HepG2 (cell line): Measurements from ENCODE around the gene PROX1. TPM values are rescaled to one million over a fixed set of nuclear protein-coding genes. Genes with fewer than 3 reads are reported as not detected.

Experiments used
- ATF1 ChIP-seq: IDR thresholded peaks from 2 replicates; pipeline ENCODE4 v1.6.1; 2016; ENCODE audit warnings: mild to moderate bottlenecking, control low read depth
- ATF7 ChIP-seq, 2 experiments: fragments of 450-650 bp in 1 of 2; sonication (generic) in 1 of 2; formaldehyde crosslinking in 1 of 2; IDR thresholded peaks; 2 replicates each; pipeline versions ENCODE4 v1.4.0 to v1.6.1; 2016 to 2020; ENCODE audit warnings: antibody characterized with exemption in 1 of 2, mild to moderate bottlenecking in 1 of 2, missing genetic modification reagents in 1 of 2
- CBX5 ChIP-seq: sonication (generic); formaldehyde crosslinking; IDR thresholded peaks from 2 replicates; pipeline ENCODE4 v1.4.0; 2020; ENCODE audit warnings: missing genetic modification reagents, borderline replicate concordance
- FOXC1 ChIP-seq: sonication (generic); formaldehyde crosslinking; IDR thresholded peaks from 2 replicates; pipeline ENCODE4 v1.8.0; 2022; ENCODE audit warnings: mild to moderate bottlenecking, missing genetic modification reagents, borderline replicate concordance
- FOXJ3 ChIP-seq: sonication (generic); formaldehyde crosslinking; IDR thresholded peaks from 2 replicates; pipeline ENCODE4 v1.4.0; 2020; ENCODE audit warnings: missing genetic modification reagents, mild to moderate bottlenecking, borderline replicate concordance
- FOXK1 ChIP-seq: sonication (generic); formaldehyde crosslinking; IDR thresholded peaks from 2 replicates; pipeline ENCODE4 v1.4.0; 2020; ENCODE audit warnings: low read depth, missing genetic modification reagents, borderline replicate concordance
- FOXM1 ChIP-seq: sonication (generic); formaldehyde crosslinking; IDR thresholded peaks from 2 replicates; pipeline ENCODE4 v1.5.0; 2020; ENCODE audit warnings: missing genetic modification reagents
- MAFK ChIP-seq, 2 experiments: IDR thresholded peaks in 1 of 2; conservative IDR thresholded peaks in 1 of 2; 2 replicates each; pipeline ENCODE4 v1.6.1; 2011; ENCODE audit warnings: improper control_type of control experiment in 2 of 2, low read length in 2 of 2
- ONECUT2 ChIP-seq: sonication (generic); formaldehyde crosslinking; IDR thresholded peaks from 2 replicates; pipeline ENCODE4 v1.4.0; 2020; ENCODE audit warnings: missing genetic modification reagents
- PITX1 ChIP-seq: sonication (generic); formaldehyde crosslinking; IDR thresholded peaks from 2 replicates; pipeline ENCODE4 v1.5.1; 2020; ENCODE audit warnings: mild to moderate bottlenecking, missing genetic modification reagents
- RXRB ChIP-seq: IDR thresholded peaks from 2 replicates; pipeline ENCODE4 v1.6.1; 2016; ENCODE audit warnings: borderline replicate concordance, missing genetic modification reagents, missing compliant biosample characterization
- ZNF292 ChIP-seq: sonication (generic); formaldehyde crosslinking; IDR thresholded peaks from 2 replicates; pipeline ENCODE4 v1.8.1; 2022; ENCODE audit warnings: mild to moderate bottlenecking, low read depth, missing genetic modification reagents, borderline replicate concordance
- ZNF607 ChIP-seq: sonication (generic); formaldehyde crosslinking; IDR thresholded peaks from 2 replicates; pipeline ENCODE4 v1.5.1; 2020; ENCODE audit warnings: missing genetic modification reagents, mild to moderate bottlenecking, borderline replicate concordance
- polyA plus RNA-seq, 8 experiments: library from polyadenylated mRNA; depleted of rRNA in 3 of 8; stranded (reverse) in 7 of 8; unstranded in 1 of 8; fragments of >200 nt; fragmentation: Illumina TruSeq in 4 of 8; extraction: Trizol in 4 of 8; gene quantifications; 2 replicates each; pipeline versions ENCODE4 v1.2.1 to v1.2.3, GENCODE V29; 2011 to 2016; ENCODE audit warnings: low read depth in 4 of 8, missing spikeins in 1 of 8, mixed read lengths in 1 of 8; ENCODE audit not compliant: insufficient read depth in 1 of 8
- total RNA-seq, 5 experiments: library from RNA; depleted of rRNA; stranded (reverse); fragments of >200 nt; fragmentation: Illumina TruSeq; extraction: Trizol; gene quantifications; 2 replicates each; pipeline ENCODE4 v1.2.3, GENCODE V29; 2016; ENCODE audit warnings: low read depth in 1 of 5
- TF ChIP-seq, protein P1 (sequence below): sonication (generic); formaldehyde crosslinking; conservative IDR thresholded peaks from 2 replicates; pipeline ENCODE4 v1.4.0; 2020; ENCODE audit warnings: missing genetic modification reagents
- TF ChIP-seq, protein P2 (sequence below): IDR thresholded peaks from 2 replicates; pipeline ENCODE4 v1.6.1; 2012; ENCODE audit warnings: low read depth, low read length, improper control_type of control experiment
- TF ChIP-seq, protein P3 (sequence below): sonication (generic); formaldehyde crosslinking; IDR thresholded peaks from 2 replicates; pipeline ENCODE4 v1.4.0; 2020; ENCODE audit warnings: missing genetic modification reagents, borderline replicate concordance

Gene PROX1
- total and polyA plus RNA-seq, 2 of the 13 experiments (the other 11 are each of a cell fraction or from before 2014, with no cell fraction given) = 12.3 to 30.2 TPM

DNA sequence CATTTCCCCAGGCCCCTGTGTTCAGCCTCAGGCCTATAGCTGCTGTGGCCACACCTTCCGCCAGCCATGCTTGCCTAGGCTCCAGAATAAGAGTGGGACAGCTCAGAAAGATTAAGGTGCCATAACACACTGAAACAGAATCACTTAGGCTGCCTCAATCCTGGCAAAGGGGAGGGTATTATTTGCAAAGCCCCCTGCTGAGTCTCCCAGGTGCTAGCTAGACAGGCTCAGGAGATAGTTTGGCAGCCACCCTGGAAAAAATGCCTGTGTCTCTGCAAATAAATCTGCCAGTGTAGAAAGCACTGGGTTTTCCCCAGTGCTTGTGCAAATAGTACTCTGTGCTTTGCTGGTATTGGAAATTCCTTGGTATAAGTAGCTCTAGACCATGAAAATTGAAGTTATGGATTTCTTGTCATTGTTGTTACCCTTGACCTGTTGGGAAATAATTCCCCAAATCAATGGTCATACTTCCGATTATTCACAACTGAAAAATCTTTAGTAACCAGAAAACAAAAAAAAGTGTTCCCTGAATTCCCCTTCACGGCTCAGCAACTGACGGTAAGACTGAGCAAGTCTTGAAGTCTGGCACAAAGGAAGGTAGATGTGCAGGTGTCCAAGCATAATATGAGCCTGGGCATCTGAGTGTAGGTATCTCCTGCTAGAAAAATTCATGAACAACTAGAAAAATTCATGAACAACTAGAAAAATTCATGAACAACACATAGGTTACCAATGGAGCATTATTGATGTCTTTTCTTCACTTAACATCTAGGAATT lies 56.9 kb downstream of the PROX1 start (continued):
- TF ChIP-seq, protein P1, sequence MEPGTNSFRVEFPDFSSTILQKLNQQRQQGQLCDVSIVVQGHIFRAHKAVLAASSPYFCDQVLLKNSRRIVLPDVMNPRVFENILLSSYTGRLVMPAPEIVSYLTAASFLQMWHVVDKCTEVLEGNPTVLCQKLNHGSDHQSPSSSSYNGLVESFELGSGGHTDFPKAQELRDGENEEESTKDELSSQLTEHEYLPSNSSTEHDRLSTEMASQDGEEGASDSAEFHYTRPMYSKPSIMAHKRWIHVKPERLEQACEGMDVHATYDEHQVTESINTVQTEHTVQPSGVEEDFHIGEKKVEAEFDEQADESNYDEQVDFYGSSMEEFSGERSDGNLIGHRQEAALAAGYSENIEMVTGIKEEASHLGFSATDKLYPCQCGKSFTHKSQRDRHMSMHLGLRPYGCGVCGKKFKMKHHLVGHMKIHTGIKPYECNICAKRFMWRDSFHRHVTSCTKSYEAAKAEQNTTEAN (CRISPR knock-in tag) = 0 out of 2 replicates have a peak, but pooled peaks have one; percentile 28
- TF ChIP-seq FOXC1 (CRISPR knock-in tag) (no peak), ATF1 (CRISPR knock-in tag) (peak; percentile 31; the same call in 1 of the 2 replicates), ZNF292 (peak; percentile 76; the same call in 1 of the 2 replicates), MAFK (conservative IDR thresholded peaks at IDR 0.05 in 1 of 2, IDR thresholded peaks at IDR 0.05 in 1 of 2; ENCODE audit: low read length in 2 of 2) (no peak), FOXJ3 (CRISPR knock-in tag) (peak; percentile 66; the same call in 1 of the 2 replicates), CBX5 (CRISPR knock-in tag) (no peak), FOXK1 (CRISPR knock-in tag) (peak; percentile 45; the same call in 1 of the 2 replicates), ZNF607 (CRISPR knock-in tag) (no peak), FOXM1 (no peak), ATF7 (IDR thresholded peaks at IDR 0.05) (no peak), ATF7 (CRISPR knock-in tag; IDR thresholded peaks at IDR 0.05) (no peak), RXRB (CRISPR knock-in tag) (peak; percentile 83), PITX1 (peak; percentile 40; the same call in 1 of the 2 replicates), ONECUT2 (CRISPR knock-in tag) (peak; percentile 88)
- TF ChIP-seq, protein P2, sequence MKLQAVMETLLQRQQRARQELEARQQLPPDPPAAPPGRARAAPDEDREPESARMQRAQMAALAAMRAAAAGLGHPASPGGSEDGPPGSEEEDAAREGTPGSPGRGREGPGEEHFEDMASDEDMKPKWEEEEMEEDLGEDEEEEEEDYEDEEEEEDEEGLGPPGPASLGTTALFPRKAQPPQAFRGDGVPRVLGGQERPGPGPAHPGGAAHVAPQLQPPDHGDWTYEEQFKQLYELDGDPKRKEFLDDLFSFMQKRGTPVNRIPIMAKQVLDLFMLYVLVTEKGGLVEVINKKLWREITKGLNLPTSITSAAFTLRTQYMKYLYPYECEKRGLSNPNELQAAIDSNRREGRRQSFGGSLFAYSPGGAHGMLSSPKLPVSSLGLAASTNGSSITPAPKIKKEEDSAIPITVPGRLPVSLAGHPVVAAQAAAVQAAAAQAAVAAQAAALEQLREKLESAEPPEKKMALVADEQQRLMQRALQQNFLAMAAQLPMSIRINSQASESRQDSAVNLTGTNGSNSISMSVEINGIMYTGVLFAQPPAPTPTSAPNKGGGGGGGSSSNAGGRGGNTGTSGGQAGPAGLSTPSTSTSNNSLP = peak; percentile 64; the same call in 1 of the 2 replicates
- TF ChIP-seq, protein P3, sequence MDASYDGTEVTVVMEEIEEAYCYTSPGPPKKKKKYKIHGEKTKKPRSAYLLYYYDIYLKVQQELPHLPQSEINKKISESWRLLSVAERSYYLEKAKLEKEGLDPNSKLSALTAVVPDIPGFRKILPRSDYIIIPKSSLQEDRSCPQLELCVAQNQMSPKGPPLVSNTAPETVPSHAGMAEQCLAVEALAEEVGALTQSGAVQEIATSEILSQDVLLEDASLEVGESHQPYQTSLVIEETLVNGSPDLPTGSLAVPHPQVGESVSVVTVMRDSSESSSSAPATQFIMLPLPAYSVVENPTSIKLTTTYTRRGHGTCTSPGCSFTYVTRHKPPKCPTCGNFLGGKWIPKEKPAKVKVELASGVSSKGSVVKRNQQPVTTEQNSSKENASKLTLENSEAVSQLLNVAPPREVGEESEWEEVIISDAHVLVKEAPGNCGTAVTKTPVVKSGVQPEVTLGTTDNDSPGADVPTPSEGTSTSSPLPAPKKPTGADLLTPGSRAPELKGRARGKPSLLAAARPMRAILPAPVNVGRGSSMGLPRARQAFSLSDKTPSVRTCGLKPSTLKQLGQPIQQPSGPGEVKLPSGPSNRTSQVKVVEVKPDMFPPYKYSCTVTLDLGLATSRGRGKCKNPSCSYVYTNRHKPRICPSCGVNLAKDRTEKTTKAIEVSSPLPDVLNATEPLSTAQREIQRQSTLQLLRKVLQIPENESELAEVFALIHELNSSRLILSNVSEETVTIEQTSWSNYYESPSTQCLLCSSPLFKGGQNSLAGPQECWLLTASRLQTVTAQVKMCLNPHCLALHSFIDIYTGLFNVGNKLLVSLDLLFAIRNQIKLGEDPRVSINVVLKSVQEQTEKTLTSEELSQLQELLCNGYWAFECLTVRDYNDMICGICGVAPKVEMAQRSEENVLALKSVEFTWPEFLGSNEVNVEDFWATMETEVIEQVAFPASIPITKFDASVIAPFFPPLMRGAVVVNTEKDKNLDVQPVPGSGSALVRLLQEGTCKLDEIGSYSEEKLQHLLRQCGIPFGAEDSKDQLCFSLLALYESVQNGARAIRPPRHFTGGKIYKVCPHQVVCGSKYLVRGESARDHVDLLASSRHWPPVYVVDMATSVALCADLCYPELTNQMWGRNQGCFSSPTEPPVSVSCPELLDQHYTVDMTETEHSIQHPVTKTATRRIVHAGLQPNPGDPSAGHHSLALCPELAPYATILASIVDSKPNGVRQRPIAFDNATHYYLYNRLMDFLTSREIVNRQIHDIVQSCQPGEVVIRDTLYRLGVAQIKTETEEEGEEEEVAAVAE (CRISPR knock-in tag) = 0 out of 2 replicates have a peak, but pooled peaks have one; percentile 32
